Smooth muscle cell (in vitro differentiated cells): ENCODE results near the gene SOX30. TPM values are rescaled to one million over a fixed set of nuclear protein-coding genes. Genes with fewer than 3 reads are reported as not detected.

Experiments
- DNase-seq: peaks from one replicate; lab custom pipeline; 2025; ENCODE audit not compliant: unreplicated experiment; lab: John Stamatoyannopoulos, UW
- H2AFZ ChIP-seq: fragments of 200-600 bp; sonication (generic); 2 replicates; pipeline ENCODE4 v1.6.0; 2016; ENCODE audit warnings: antibody characterized with exemption, low read depth, mild to moderate bottlenecking
- H3F3A ChIP-seq: fragments of 200-600 bp; sonication (generic); 2 replicates; pipeline ENCODE4 v1.6.0; 2017; ENCODE audit warnings: antibody characterized with exemption, low read depth
- H3K27ac ChIP-seq: fragments of 200-600 bp; sonication (generic); 2 replicates; pipeline ENCODE4 v1.5.1; 2016; ENCODE audit warnings: low read depth, mild to moderate bottlenecking
- H3K27me3 ChIP-seq: fragments of 200-600 bp; sonication (generic); 2 replicates; pipeline ENCODE4 v1.6.1; 2016; ENCODE audit warnings: low read depth, mild to moderate bottlenecking
- H3K36me3 ChIP-seq: fragments of 200-600 bp; sonication (generic); 2 replicates; pipeline ENCODE4 v1.5.1; 2016; ENCODE audit warnings: low read depth
- H3K4me1 ChIP-seq: fragments of 200-600 bp; sonication (generic); 2 replicates; pipeline ENCODE4 v1.5.1; 2016; ENCODE audit warnings: low read depth
- H3K4me2 ChIP-seq: fragments of 200-600 bp; sonication (generic); 2 replicates; pipeline ENCODE4 v1.6.0; 2016; ENCODE audit warnings: mild to moderate bottlenecking
- H3K4me3 ChIP-seq: fragments of 200-600 bp; sonication (generic); 2 replicates; pipeline ENCODE4 v1.5.1; 2016; ENCODE audit warnings: mild to moderate bottlenecking
- H3K79me2 ChIP-seq: fragments of 200-600 bp; sonication (generic); 2 replicates; pipeline ENCODE4 v1.6.0; 2016; ENCODE audit warnings: low read depth, mild to moderate bottlenecking
- H3K9ac ChIP-seq: fragments of 200-600 bp; sonication (generic); 2 replicates; pipeline ENCODE4 v1.6.0; 2016; ENCODE audit warnings: low read depth
- H3K9me3 ChIP-seq: fragments of 200-600 bp; sonication (generic); replicated peaks from 2 replicates; pipeline ENCODE4 v1.5.1; 2016; ENCODE audit warnings: low read depth
- H4K20me1 ChIP-seq: fragments of 200-600 bp; sonication (generic); 2 replicates; pipeline ENCODE4 v1.6.0; 2016; ENCODE audit warnings: low read depth
- WGBS: methylation state at CpG from one replicate; pipeline ENCODE4 v1.1.7; 2016; ENCODE audit warnings: low lambda C conversion rate; 5-methylcytosine and 5-hydroxymethylcytosine counted together
- polyA plus RNA-seq: library from polyadenylated mRNA; unstranded; fragments of >200 nt; fragmentation: Nextera tagmentation; extraction: Ambion mirVana; gene quantifications from 2 replicates; pipeline ENCODE4 v1.2.1, GENCODE V29; 2016
- total RNA-seq: library from RNA; depleted of rRNA; stranded (reverse); fragments of >200 nt; gene quantifications from 2 replicates; pipeline ENCODE4 v1.2.3, GENCODE V29; 2014
- TF ChIP-seq, protein P1 (sequence below): fragments of 200-600 bp; sonication (generic); IDR thresholded peaks from 2 replicates; pipeline ENCODE4 v1.5.1; 2017; ENCODE audit warnings: borderline replicate concordance, mild to moderate bottlenecking, antibody characterized with exemption; ENCODE audit not compliant: insufficient read depth, poor library complexity, severe bottlenecking

The SOX30 gene
- total and polyA plus RNA-seq, 2 experiments from 2014 or later, result 0.38 to 1.5 TPM

DNA sequence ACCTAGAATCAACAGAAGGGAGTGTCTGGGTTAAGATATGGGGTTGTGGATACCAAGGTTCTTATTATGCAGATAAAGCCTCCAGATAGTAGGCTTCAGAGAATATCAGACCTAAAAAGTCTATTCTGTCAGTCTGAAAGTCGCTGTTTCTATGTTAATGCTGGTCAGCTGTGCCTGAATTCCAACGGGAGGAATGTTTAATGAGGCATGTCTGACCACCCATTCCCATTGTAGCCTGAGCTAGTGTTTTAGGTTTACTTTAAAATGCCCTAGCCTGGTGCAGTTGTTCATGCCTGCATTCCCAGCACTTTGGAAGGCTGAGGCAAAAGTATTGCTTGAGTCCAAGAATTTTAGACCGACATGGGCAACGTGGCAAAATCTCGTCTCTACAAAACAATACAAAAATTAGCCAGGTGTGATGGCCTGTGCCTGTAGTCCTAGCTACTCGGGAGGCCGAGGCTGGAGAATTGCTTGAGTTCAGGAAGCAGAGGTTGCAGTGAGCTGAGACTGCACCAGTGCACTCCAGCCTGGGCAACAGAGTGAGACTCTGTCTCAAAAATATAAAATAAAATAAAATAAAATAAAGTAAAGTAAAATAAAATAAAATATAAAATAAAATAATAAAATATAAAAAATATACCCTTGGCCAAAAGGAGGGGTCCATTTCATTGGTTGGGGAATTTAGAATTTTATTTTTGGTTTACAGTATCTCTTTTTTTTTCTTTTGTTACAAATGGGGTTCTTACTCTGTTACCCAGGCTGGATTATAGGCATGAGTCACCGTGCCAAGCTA is 7.8 kb upstream of the SOX30 start:
- H3K4me2 ChIP-seq, result no peak overlapping the region
- no peaks in the 10 kb centered on the region for H3F3A ChIP-seq
- no peaks in the 10 kb centered on the region for H3K36me3 ChIP-seq
- H3K27ac ChIP-seq, result no peak overlapping the region
- no peak for DNase-seq
- no peak overlapping the region for H3K9ac ChIP-seq
- H3K4me1 ChIP-seq, result no peaks in the 10 kb centered on the region
- H2AFZ ChIP-seq, result no peak overlapping the region
- no peaks in the 10 kb centered on the region for H4K20me1 ChIP-seq
- H3K79me2 ChIP-seq, result no peaks in the 10 kb centered on the region
- no peaks in the 10 kb centered on the region for H3K27me3 ChIP-seq
- TF ChIP-seq, protein P1, sequence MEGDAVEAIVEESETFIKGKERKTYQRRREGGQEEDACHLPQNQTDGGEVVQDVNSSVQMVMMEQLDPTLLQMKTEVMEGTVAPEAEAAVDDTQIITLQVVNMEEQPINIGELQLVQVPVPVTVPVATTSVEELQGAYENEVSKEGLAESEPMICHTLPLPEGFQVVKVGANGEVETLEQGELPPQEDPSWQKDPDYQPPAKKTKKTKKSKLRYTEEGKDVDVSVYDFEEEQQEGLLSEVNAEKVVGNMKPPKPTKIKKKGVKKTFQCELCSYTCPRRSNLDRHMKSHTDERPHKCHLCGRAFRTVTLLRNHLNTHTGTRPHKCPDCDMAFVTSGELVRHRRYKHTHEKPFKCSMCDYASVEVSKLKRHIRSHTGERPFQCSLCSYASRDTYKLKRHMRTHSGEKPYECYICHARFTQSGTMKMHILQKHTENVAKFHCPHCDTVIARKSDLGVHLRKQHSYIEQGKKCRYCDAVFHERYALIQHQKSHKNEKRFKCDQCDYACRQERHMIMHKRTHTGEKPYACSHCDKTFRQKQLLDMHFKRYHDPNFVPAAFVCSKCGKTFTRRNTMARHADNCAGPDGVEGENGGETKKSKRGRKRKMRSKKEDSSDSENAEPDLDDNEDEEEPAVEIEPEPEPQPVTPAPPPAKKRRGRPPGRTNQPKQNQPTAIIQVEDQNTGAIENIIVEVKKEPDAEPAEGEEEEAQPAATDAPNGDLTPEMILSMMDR, result no peak
- no peak overlapping the region for H3K4me3 ChIP-seq
- WGBS, result 92% methylated on average over 8 of the region's 8 CpGs
- peaks cover 11% of the 10 kb centered on the region for H3K9me3 ChIP-seq

DNA sequence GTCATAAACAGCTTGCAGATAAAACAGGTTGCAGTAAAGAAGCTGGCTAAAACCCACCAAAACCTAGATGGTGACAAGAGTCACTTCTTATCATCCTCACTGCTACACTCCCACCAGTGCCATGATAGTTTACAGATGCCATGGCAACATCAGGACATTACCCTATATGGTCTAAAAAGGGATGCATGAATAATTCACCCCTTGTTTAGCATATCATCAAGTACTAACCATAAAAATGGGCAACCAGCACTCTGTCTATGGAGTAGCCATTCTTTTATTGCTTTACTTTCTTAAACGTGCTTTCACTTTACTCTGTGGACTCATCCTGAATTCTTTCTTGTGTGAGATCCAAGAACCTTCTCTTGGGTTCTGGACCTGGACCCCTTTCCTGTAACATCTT is 6.7 kb upstream of the SOX30 start:
- DNase-seq, result no peak
- 83% methylated on average over 1 of the region's 1 CpG for WGBS

DNA sequence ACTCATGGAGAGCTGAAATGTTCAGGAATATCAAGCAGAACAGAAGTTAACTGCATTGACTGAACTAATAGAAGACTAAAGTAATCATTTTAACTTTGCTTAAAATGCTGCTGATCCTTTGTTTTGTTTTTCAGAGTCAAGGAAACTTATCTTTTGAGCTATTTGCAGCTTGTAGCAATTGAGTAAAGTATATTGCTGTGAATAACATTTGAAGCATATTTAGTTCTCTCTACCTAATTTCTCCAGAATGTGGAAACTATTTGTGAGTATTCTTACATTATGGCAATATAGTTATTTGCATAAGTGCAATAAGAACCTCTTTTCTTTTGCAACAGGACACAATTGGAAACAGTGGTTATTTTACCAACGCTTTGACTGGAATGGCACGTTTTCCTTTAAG is 5.3 kb upstream of the SOX30 start:
- no peaks in the 10 kb centered on the region for H4K20me1 ChIP-seq
- H3K4me1 ChIP-seq, result no peaks in the 10 kb centered on the region
- H3K79me2 ChIP-seq, result no peaks in the 10 kb centered on the region
- no peaks in the 10 kb centered on the region for H3F3A ChIP-seq
- H3K4me3 ChIP-seq, result no peak overlapping the region
- TF ChIP-seq, protein P1, result no peak
- no peak overlapping the region for H3K27ac ChIP-seq
- H3K4me2 ChIP-seq, result no peak overlapping the region
- H3K9ac ChIP-seq, result no peak overlapping the region
- WGBS, result 90% methylated on average over 2 of the region's 2 CpGs
- H2AFZ ChIP-seq, result no peak overlapping the region
- no peaks in the 10 kb centered on the region for H3K27me3 ChIP-seq
- peaks cover 11% of the 10 kb centered on the region for H3K9me3 ChIP-seq
- DNase-seq, result no peak
- no peaks in the 10 kb centered on the region for H3K36me3 ChIP-seq

More for the DNA sequence above, 6.7 kb upstream of the SOX30 start:
- Histone ChIP-seq H3K9ac (no peak overlapping the region), H3K79me2 (no peaks in the 10 kb centered on the region), H2AFZ (no peak overlapping the region), H3K4me2 (no peak overlapping the region), H3K27me3 (no peaks in the 10 kb centered on the region), H4K20me1 (no peaks in the 10 kb centered on the region), H3K4me1 (no peaks in the 10 kb centered on the region), H3F3A (no peaks in the 10 kb centered on the region), H3K36me3 (no peaks in the 10 kb centered on the region), H3K9me3 (peaks cover 11% of the 10 kb centered on the region), H3K4me3 (no peak overlapping the region), H3K27ac (no peak overlapping the region)
- TF ChIP-seq, protein P1, result no peak
